ENCODE data around the gene ZSCAN12. TPM values are rescaled to one million over a fixed set of nuclear protein-coding genes. Genes with fewer than 3 reads are reported as not detected.
"Not testable (repeated sequence)": the region's sequence is repeated elsewhere in the genome, so short reads cannot be mapped to it uniquely, and the experiment has no call there.

ZSCAN12 gene
- total RNA-seq, 1 experiment from 2014 or later, result 12.6 TPM

DNA sequence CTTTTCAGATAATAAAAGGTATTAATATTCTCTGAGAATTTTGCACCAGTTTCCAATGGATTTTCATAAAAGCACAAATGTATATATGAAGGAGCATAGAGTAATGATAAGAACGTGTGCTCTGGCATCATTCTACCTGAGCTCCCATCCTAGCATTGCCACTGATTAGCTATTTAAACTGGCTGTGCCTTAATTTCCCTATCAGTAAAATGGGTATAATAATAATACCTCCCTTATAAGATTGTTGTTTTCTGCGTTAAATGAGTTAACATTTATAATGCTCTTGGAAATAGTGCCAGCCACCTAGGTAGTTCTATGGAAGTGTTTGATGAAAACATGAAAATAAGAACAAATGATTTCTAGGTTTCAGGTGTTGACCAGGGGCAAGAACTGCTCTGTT, 38.6 kb downstream of the ZSCAN12 start:
- Histone ChIP-seq H2BK12ac (ENCODE audit: insufficient read length, low read depth, low read length) (no peak overlapping the region), H3K4ac (ENCODE audit: low read depth, low read length) (no peak overlapping the region), H2BK15ac (ENCODE audit: low read depth, low read length) (no peak overlapping the region), H3K56ac (ENCODE audit: insufficient read length, low read depth, low read length) (no peak overlapping the region), H3K9me3 (ENCODE audit: control insufficient read depth, low read depth, low read length) (no peaks in the 10 kb centered on the region), H3K27ac (ENCODE audit: insufficient read length, low read depth, low read length) (no peak overlapping the region), H3K79me1 (ENCODE audit: insufficient read depth, low read depth, low read length, poor library complexity, severe bottlenecking) (no peaks in the 10 kb centered on the region), H3K23me2 (ENCODE audit: insufficient read length, low read depth, low read length, poor library complexity, severe bottlenecking) (no peaks in the 10 kb centered on the region), H3K23ac (ENCODE audit: insufficient read length, low read depth, low read length) (no peak overlapping the region), H4K20me1 (ENCODE audit: control insufficient read depth, insufficient read depth, insufficient read length) (no peaks in the 10 kb centered on the region), H4K91ac (ENCODE audit: insufficient read length, low read depth, low read length) (no peak overlapping the region), H3K4me1 (ENCODE audit: insufficient read depth, low read length) (peaks cover 2% of the 10 kb centered on the region; the same call in 1 of the 2 replicates), H2BK120ac (ENCODE audit: low read depth, low read length, poor library complexity, severe bottlenecking) (no peak overlapping the region), H3K27me3 (ENCODE audit: insufficient read depth, low read length) (no peaks in the 10 kb centered on the region), H3K18ac (ENCODE audit: insufficient read length, low read depth, low read length) (no peak overlapping the region), H2AFZ (ENCODE audit: low read length) (no peak overlapping the region), H3K14ac (ENCODE audit: insufficient read depth, low read length) (no peak overlapping the region), H3K9ac (ENCODE audit: extremely low read depth, insufficient read length, low read length) (no peak overlapping the region), H4K5ac (ENCODE audit: insufficient read length, low read depth, low read length) (no peak overlapping the region), H2BK20ac (ENCODE audit: low read depth, low read length, poor library complexity, severe bottlenecking) (no peak overlapping the region), H4K8ac (replicated peaks; ENCODE audit: insufficient read length, low read depth, low read length) (no peak overlapping the region), H3K79me2 (ENCODE audit: insufficient read depth, low read length) (no peaks in the 10 kb centered on the region), H2BK5ac (ENCODE audit: insufficient read length, low read length) (no peak overlapping the region), H3K4me2 (ENCODE audit: insufficient read depth, insufficient read length, low read length) (no peak overlapping the region), H2AK5ac (ENCODE audit: insufficient read length, low read length) (no peak overlapping the region), H3T11ph (ENCODE audit: low read length) (no peak overlapping the region)
- no peak for TF ChIP-seq CTCF (conservative IDR thresholded peaks at IDR 0.05)
- no peak for DNase-seq
- Mint-ChIP-seq H3K27ac (no peak overlapping the region), H3K9me3 (peaks cover 0 to 3% of the 10 kb centered on the region in 2 experiments; a peak in 2 of 5 replicates), H3K4me3 (no peak overlapping the region), H3K27me3 (ENCODE audit: low read depth) (no peaks in the 10 kb centered on the region), H3K36me3 (ENCODE audit: insufficient read depth in 1 of 3, low read depth in 3 of 3) (peaks cover 18 to 40% (median 36%) of the 10 kb centered on the region in 3 experiments), H3K4me1 (peaks cover 5 to 9% of the 10 kb centered on the region in 2 experiments)
- WGBS (ENCODE audit: extremely low coverage, insufficient read length, low lambda C conversion rate), result no CpG with 5 or more reads among the region's 2 CpGs

DNA sequence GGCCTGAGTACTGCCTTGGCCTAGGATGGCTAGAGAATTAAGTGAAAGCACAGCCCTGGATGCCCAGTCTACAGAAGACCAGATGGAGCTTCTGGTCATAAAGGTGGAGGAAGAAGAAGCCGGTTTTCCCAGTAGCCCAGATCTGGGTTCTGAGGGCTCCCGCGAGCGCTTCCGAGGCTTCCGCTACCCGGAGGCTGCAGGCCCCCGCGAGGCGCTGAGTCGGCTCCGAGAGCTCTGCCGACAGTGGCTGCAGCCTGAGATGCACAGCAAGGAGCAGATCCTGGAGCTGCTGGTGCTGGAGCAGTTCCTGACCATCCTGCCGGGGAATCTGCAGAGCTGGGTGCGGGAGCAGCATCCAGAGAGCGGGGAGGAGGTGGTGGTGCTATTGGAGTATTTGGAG, 40.0 kb downstream of the ZSCAN12 start:
- H3K14ac ChIP-seq (ENCODE audit: insufficient read depth, low read length); H3K9me3 Mint-ChIP-seq; H2BK20ac ChIP-seq (ENCODE audit: low read depth, low read length, poor library complexity, severe bottlenecking); H3K4me2 ChIP-seq (ENCODE audit: insufficient read depth, insufficient read length, low read length); H2AK5ac ChIP-seq (ENCODE audit: insufficient read length, low read length); H3K23me2 ChIP-seq (ENCODE audit: insufficient read length, low read depth, low read length, poor library complexity, severe bottlenecking); H2AFZ ChIP-seq (ENCODE audit: low read length); H3K4me3 Mint-ChIP-seq; H3K27ac Mint-ChIP-seq; H4K8ac ChIP-seq (replicated peaks; ENCODE audit: insufficient read length, low read depth, low read length); H2BK5ac ChIP-seq (ENCODE audit: insufficient read length, low read length); H2BK12ac ChIP-seq (ENCODE audit: insufficient read length, low read depth, low read length); H3K79me1 ChIP-seq (ENCODE audit: insufficient read depth, low read depth, low read length, poor library complexity, severe bottlenecking); H3T11ph ChIP-seq (ENCODE audit: low read length); H3K9me3 ChIP-seq (ENCODE audit: control insufficient read depth, low read depth, low read length); H4K20me1 ChIP-seq (ENCODE audit: control insufficient read depth, insufficient read depth, insufficient read length); H4K5ac ChIP-seq (ENCODE audit: insufficient read length, low read depth, low read length); H2BK120ac ChIP-seq (ENCODE audit: low read depth, low read length, poor library complexity, severe bottlenecking); H2BK15ac ChIP-seq (ENCODE audit: low read depth, low read length); H3K27me3 ChIP-seq (ENCODE audit: insufficient read depth, low read length); H3K23ac ChIP-seq (ENCODE audit: insufficient read length, low read depth, low read length); H3K4me1 ChIP-seq (ENCODE audit: insufficient read depth, low read length); H3K27me3 Mint-ChIP-seq (ENCODE audit: low read depth); H3K56ac ChIP-seq (ENCODE audit: insufficient read length, low read depth, low read length); H3K27ac ChIP-seq (ENCODE audit: insufficient read length, low read depth, low read length); H3K9ac ChIP-seq (ENCODE audit: extremely low read depth, insufficient read length, low read length); DNase-seq; H3K4ac ChIP-seq (ENCODE audit: low read depth, low read length); H4K91ac ChIP-seq (ENCODE audit: insufficient read length, low read depth, low read length); H3K18ac ChIP-seq (ENCODE audit: insufficient read length, low read depth, low read length); H3K79me2 ChIP-seq (ENCODE audit: insufficient read depth, low read length): not testable (repeated sequence)
- Mint-ChIP-seq H3K36me3 (ENCODE audit: insufficient read depth in 1 of 3, low read depth in 3 of 3) (peaks cover 10 to 27% (median 23%) of the 10 kb centered on the region in 3 experiments), H3K4me1 (peaks cover 12 to 17% of the 10 kb centered on the region in 2 experiments)
- WGBS (ENCODE audit: extremely low coverage, insufficient read length, low lambda C conversion rate), result no CpG with 5 or more reads among the region's 16 CpGs

All from H9 (cell line).